GM21619 (cell line): ENCODE data around the gene IRF1.
"Not testable (repeated sequence)": the region's sequence is repeated elsewhere in the genome, so short reads cannot be mapped to it uniquely, and the experiment has no call there.

Source experiments
- ATAC-seq: cut with Tn5 transposase; IDR thresholded peaks from one replicate; pipeline ENCODE4 v1.9.1; 2021; ENCODE audit not compliant: unreplicated experiment

The IRF1 gene

GRCh38 chr5:132445640-132445923 lies 45.0 kb downstream of the IRF1 start:
- ATAC-seq, result no peak

- ATAC-seq, result no peak
Observed at GRCh38 chr5:132444841-132445639, 45.5 kb downstream of the IRF1 start.

GRCh38 chr5:132444061-132444460 lies 46.5 kb downstream of the IRF1 start:
- no peak for ATAC-seq

- no peak for ATAC-seq
Observed at GRCh38 chr5:132439521-132440089, 51.0 kb downstream of the IRF1 start.

- ATAC-seq, result no peak
Observed at GRCh38 chr5:132438917-132439316, 51.7 kb downstream of the IRF1 start.

- ATAC-seq, result not testable (repeated sequence)
Observed at GRCh38 chr5:132438267-132438645, 52.3 kb downstream of the IRF1 start.

GRCh38 chr5:132437604-132438266 lies 52.8 kb downstream of the IRF1 start:
- peak; percentile 83 for ATAC-seq

GRCh38 chr5:132436936-132437335 lies 53.6 kb downstream of the IRF1 start:
- ATAC-seq, result no peak

- no peak for ATAC-seq
Observed at GRCh38 chr5:132435886-132436285, 54.7 kb downstream of the IRF1 start.

- no peak for ATAC-seq
Observed at GRCh38 chr5:132435447-132435846, 55.1 kb downstream of the IRF1 start.

GRCh38 chr5:132434416-132435286 lies 55.9 kb downstream of the IRF1 start:
- no peak for ATAC-seq

- ATAC-seq, result no peak
Observed at GRCh38 chr5:132433141-132433540, 57.4 kb downstream of the IRF1 start.

GRCh38 chr5:132431632-132432031 lies 58.9 kb downstream of the IRF1 start:
- ATAC-seq, result no peak
